HepG2 (cell line): ENCODE measurements around the gene U2SURP.

Experiments
- CAMTA2 ChIP-seq: sonication (generic); formaldehyde crosslinking; IDR thresholded peaks from 2 replicates; pipeline ENCODE4 v1.4.0; 2020; ENCODE audit warnings: mild to moderate bottlenecking, missing genetic modification reagents, borderline replicate concordance
- MXI1 ChIP-seq: IDR thresholded peaks from 3 replicates; pipeline ENCODE4 v1.6.1; 2012; ENCODE audit warnings: low read depth, low read length, inconsistent platforms, borderline replicate concordance
- NR2F2 ChIP-seq: IDR thresholded peaks from 2 replicates; pipeline ENCODE4 v1.6.1; 2012; ENCODE audit warnings: low read depth, inconsistent platforms, borderline replicate concordance
- POLR2AphosphoS2 ChIP-seq: IDR thresholded peaks from 2 replicates; pipeline ENCODE4 v1.6.1; 2011; ENCODE audit warnings: low read depth, low read length, improper control_type of control experiment
- SAP130 ChIP-seq: IDR thresholded peaks from 2 replicates; pipeline ENCODE4 v1.6.1; 2016; ENCODE audit warnings: low read depth
- ZKSCAN1 ChIP-seq: fragments of 150-350 bp; IDR thresholded peaks from 2 replicates; pipeline ENCODE4 v1.6.1; 2014; ENCODE audit warnings: low read length
- ZNF484 ChIP-seq: sonication (generic); formaldehyde crosslinking; IDR thresholded peaks from 2 replicates; pipeline ENCODE4 v1.5.1; 2020; ENCODE audit warnings: mild to moderate bottlenecking, low read depth, missing genetic modification reagents, borderline replicate concordance
- ZNF572 ChIP-seq: sonication (generic); formaldehyde crosslinking; IDR thresholded peaks from 2 replicates; pipeline ENCODE4 v1.5.1; 2020; ENCODE audit warnings: mild to moderate bottlenecking, missing genetic modification reagents
- ZNF615 ChIP-seq: sonication (generic); formaldehyde crosslinking; IDR thresholded peaks from 2 replicates; pipeline ENCODE4 v1.5.0; 2020; ENCODE audit warnings: mild to moderate bottlenecking, missing genetic modification reagents, borderline replicate concordance
- TF ChIP-seq, protein P1 (sequence below): sonication (generic); formaldehyde crosslinking; IDR thresholded peaks from 2 replicates; pipeline ENCODE4 v1.4.0; 2020; ENCODE audit warnings: missing genetic modification reagents

DNA sequence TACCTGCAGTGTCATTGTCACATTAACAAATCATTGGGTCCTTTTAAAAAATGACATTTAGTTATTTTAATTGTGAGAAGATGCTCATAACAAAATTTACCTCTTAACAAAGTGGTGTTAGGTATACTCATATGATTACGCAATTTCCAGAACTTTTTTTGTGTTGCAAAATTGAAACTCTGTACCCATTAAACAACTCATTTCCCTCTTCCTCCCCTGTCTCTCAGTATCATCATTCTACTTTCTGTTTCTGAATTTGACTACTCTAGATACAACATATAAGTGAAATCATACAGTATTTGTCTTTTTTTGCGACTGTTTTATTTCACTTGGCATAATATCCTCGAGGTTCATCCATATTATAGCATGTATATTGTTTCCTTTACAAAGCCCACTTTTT lies 59.5 kb downstream of the U2SURP start:
- TF ChIP-seq ZKSCAN1: no peak
- no peak for TF ChIP-seq ZNF572 (CRISPR knock-in tag)
- no peak for TF ChIP-seq NR2F2
- TF ChIP-seq MXI1: no peak
- no peak for TF ChIP-seq SAP130 (CRISPR knock-in tag)
- TF ChIP-seq CAMTA2: no peak
- no peak for TF ChIP-seq ZNF484 (CRISPR knock-in tag)
- TF ChIP-seq, protein P1, sequence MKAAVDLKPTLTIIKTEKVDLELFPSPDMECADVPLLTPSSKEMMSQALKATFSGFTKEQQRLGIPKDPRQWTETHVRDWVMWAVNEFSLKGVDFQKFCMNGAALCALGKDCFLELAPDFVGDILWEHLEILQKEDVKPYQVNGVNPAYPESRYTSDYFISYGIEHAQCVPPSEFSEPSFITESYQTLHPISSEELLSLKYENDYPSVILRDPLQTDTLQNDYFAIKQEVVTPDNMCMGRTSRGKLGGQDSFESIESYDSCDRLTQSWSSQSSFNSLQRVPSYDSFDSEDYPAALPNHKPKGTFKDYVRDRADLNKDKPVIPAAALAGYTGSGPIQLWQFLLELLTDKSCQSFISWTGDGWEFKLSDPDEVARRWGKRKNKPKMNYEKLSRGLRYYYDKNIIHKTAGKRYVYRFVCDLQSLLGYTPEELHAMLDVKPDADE: no peak
- no peak for TF ChIP-seq POLR2AphosphoS2
- TF ChIP-seq ZNF615: no peak
